ENCODE data around the gene SND1. TPM values are rescaled to one million over a fixed set of nuclear protein-coding genes. Genes with fewer than 3 reads are reported as not detected.
A peak's percentile ranks its signal among the peaks of the same experiment; 100 is the strongest.

The SND1 gene
- polyA plus RNA-seq, 5 donors: 117 to 170 (median 151) TPM

- DNase-seq: no peak
Observed at GRCh38 chr7:127680983-127681382, 29.0 kb downstream of the SND1 start.

- DNase-seq: no peak
Observed at GRCh38 chr7:127682140-127682539, 30.1 kb downstream of the SND1 start.

GRCh38 chr7:127683776-127684681 is 32.0 kb downstream of the SND1 start:
- DNase-seq: no peak

- no peak for DNase-seq
Observed at GRCh38 chr7:127689194-127689772, 37.3 kb downstream of the SND1 start.

GRCh38 chr7:127690337-127690736 is 38.3 kb downstream of the SND1 start:
- no peak for DNase-seq

- no peak for DNase-seq
Observed at GRCh38 chr7:127690806-127691205, 38.8 kb downstream of the SND1 start.

- no peak for DNase-seq
Observed at GRCh38 chr7:127692200-127692599, 40.2 kb downstream of the SND1 start.

- no peak for DNase-seq
Observed at GRCh38 chr7:127699853-127700252, 47.9 kb downstream of the SND1 start.

GRCh38 chr7:127702052-127702652 is 50.2 kb downstream of the SND1 start:
- DNase-seq: no peak

GRCh38 chr7:127702938-127703337 is 50.9 kb downstream of the SND1 start:
- DNase-seq: no peak

- DNase-seq: no peak
Observed at GRCh38 chr7:127704211-127704610, 52.2 kb downstream of the SND1 start.

- DNase-seq: no peak
Observed at GRCh38 chr7:127705461-127705959, 53.5 kb downstream of the SND1 start.

- no peak for DNase-seq
Observed at GRCh38 chr7:127706766-127707165, 54.8 kb downstream of the SND1 start.

- no peak for DNase-seq
Observed at GRCh38 chr7:127708201-127708600, 56.2 kb downstream of the SND1 start.

GRCh38 chr7:127708788-127709187 is 56.8 kb downstream of the SND1 start:
- peak; percentile 67 to 75 for DNase-seq

- DNase-seq: no peak
Observed at GRCh38 chr7:127710635-127711034, 58.6 kb downstream of the SND1 start.

- no peak for DNase-seq
Observed at GRCh38 chr7:127711872-127712271, 59.9 kb downstream of the SND1 start.

- no peak for DNase-seq
Observed at GRCh38 chr7:127713006-127713405, 61.0 kb downstream of the SND1 start.

- no peak for DNase-seq
Observed at GRCh38 chr7:127713758-127714157, 61.8 kb downstream of the SND1 start.

GRCh38 chr7:127715272-127715671 is 63.3 kb downstream of the SND1 start:
- DNase-seq: no peak

GRCh38 chr7:127715901-127716300 is 63.9 kb downstream of the SND1 start:
- no peak for DNase-seq

- DNase-seq: no peak
Observed at GRCh38 chr7:127717502-127718339, 65.7 kb downstream of the SND1 start.
